Activated T-helper 1 cell treated with Interleukin-2 at 50 U/mL for 16 hours (primary cell): Measurements from ENCODE around the gene DYDC2.

Experiments used
- DNase-seq: peaks from one replicate; pipeline ENCODE4 v3.0.0-alpha.2; 2020; ENCODE audit warnings: low read depth

The DYDC2 gene

GRCh38 chr10:80372675-80373074, 16.1 kb downstream of the DYDC2 start:
- no peak for DNase-seq

GRCh38 chr10:80373502-80373901, 16.9 kb downstream of the DYDC2 start:
- DNase-seq: no peak

- no peak for DNase-seq
Observed at GRCh38 chr10:80379701-80380100, 23.1 kb downstream of the DYDC2 start.

- no peak for DNase-seq
Observed at GRCh38 chr10:80380185-80380584, 23.6 kb downstream of the DYDC2 start.

GRCh38 chr10:80382989-80383388, 26.4 kb downstream of the DYDC2 start:
- peak; percentile 27 for DNase-seq

- DNase-seq: no peak
Observed at GRCh38 chr10:80390740-80391139, 34.2 kb downstream of the DYDC2 start.

- no peak for DNase-seq
Observed at GRCh38 chr10:80392250-80392649, 35.7 kb downstream of the DYDC2 start.

GRCh38 chr10:80394358-80394916, 37.9 kb downstream of the DYDC2 start:
- DNase-seq: no peak

- no peak for DNase-seq
Observed at GRCh38 chr10:80397014-80397413, 40.4 kb downstream of the DYDC2 start.

- DNase-seq: no peak
Observed at GRCh38 chr10:80400136-80400804, 43.7 kb downstream of the DYDC2 start.

- no peak for DNase-seq
Observed at GRCh38 chr10:80405035-80405434, 48.5 kb downstream of the DYDC2 start.

- no peak for DNase-seq
Observed at GRCh38 chr10:80405626-80406025, 49.0 kb downstream of the DYDC2 start.

- DNase-seq: no peak
Observed at GRCh38 chr10:80406204-80406603, 49.6 kb downstream of the DYDC2 start.

- no peak for DNase-seq
Observed at GRCh38 chr10:80407812-80408241, 51.2 kb downstream of the DYDC2 start.

GRCh38 chr10:80408242-80409101, 51.9 kb downstream of the DYDC2 start, which contains the start of gene PRXL2A:
Gene PRXL2A, plus strand, starts transcription at chr10:80408551. Its CDS starts 11,917 bp downstream, at chr10:80420468.
- peak; percentile 67 for DNase-seq

- DNase-seq: no peak
Observed at GRCh38 chr10:80409121-80409520, 52.5 kb downstream of the DYDC2 start.

GRCh38 chr10:80410122-80410521, 53.5 kb downstream of the DYDC2 start:
- DNase-seq: no peak

GRCh38 chr10:80410578-80411145, 54.1 kb downstream of the DYDC2 start:
- DNase-seq: no peak

- DNase-seq: no peak
Observed at GRCh38 chr10:80411267-80411668, 54.7 kb downstream of the DYDC2 start.

GRCh38 chr10:80411681-80412220, 55.2 kb downstream of the DYDC2 start:
- no peak for DNase-seq

- DNase-seq: no peak
Observed at GRCh38 chr10:80412486-80412885, 55.9 kb downstream of the DYDC2 start.

- no peak for DNase-seq
Observed at GRCh38 chr10:80413271-80413996, 56.9 kb downstream of the DYDC2 start.
